Activated CD4-positive, alpha-beta T cell treated with anti-CD3 and anti-CD28 coated beads, Interleukin-2, amount 50 U/mL, for 48 hours (primary cell): Measurements from ENCODE around the gene NTSR1.

Experiments used
- DNase-seq, 2 experiments: peaks; one replicate each; pipeline ENCODE4 v3.0.0-alpha.2; 2020

Gene NTSR1

GRCh38 chr20:62695448-62696414, 12.9 kb upstream of the NTSR1 start:
- DNase-seq, result no peak

- no peak for DNase-seq
These were observed 12.1 kb upstream of the NTSR1 start for GRCh38 chr20:62696434-62696957.

- DNase-seq, result no peak
These were observed 11.6 kb upstream of the NTSR1 start for GRCh38 chr20:62696989-62697388.

- DNase-seq, result no peak
These were observed 11.1 kb upstream of the NTSR1 start for GRCh38 chr20:62697468-62697912.

- DNase-seq, result no peak
These were observed 10.4 kb upstream of the NTSR1 start for GRCh38 chr20:62698231-62698630.

GRCh38 chr20:62699296-62699695, 9.3 kb upstream of the NTSR1 start:
- DNase-seq, result no peak

- no peak for DNase-seq
These were observed 8.9 kb upstream of the NTSR1 start for GRCh38 chr20:62699741-62700140.

- no peak for DNase-seq
These were observed 8.2 kb upstream of the NTSR1 start for GRCh38 chr20:62700261-62700930.

GRCh38 chr20:62701161-62702012, 7.2 kb upstream of the NTSR1 start:
- no peak for DNase-seq

- no peak for DNase-seq
These were observed 6.7 kb upstream of the NTSR1 start for GRCh38 chr20:62702013-62702300.

GRCh38 chr20:62702895-62703852, 5.5 kb upstream of the NTSR1 start:
- DNase-seq, result peak; percentile 24 to 40

GRCh38 chr20:62703853-62704228, 4.8 kb upstream of the NTSR1 start:
- DNase-seq, result no peak

GRCh38 chr20:62704341-62704948, 4.2 kb upstream of the NTSR1 start:
- DNase-seq, result no peak

- no peak for DNase-seq
These were observed 3.0 kb upstream of the NTSR1 start for GRCh38 chr20:62705627-62706026.

GRCh38 chr20:62706344-62706743, 2.3 kb upstream of the NTSR1 start:
- DNase-seq, result no peak

GRCh38 chr20:62706857-62707256, 1.8 kb upstream of the NTSR1 start:
- DNase-seq, result no peak

GRCh38 chr20:62707276-62707920, 1.2 kb upstream of the NTSR1 start:
- DNase-seq, result no peak

GRCh38 chr20:62707921-62708521, 615 bp upstream of the NTSR1 start:
- DNase-seq, result peak; percentile 17 to 24

GRCh38 chr20:62709537-62709905, 885 bp downstream of the NTSR1 start:
- DNase-seq, result no peak

GRCh38 chr20:62710221-62710885, 1.7 kb downstream of the NTSR1 start:
- DNase-seq, result no peak
